HCT116 (cell line): ENCODE results near the gene PTPRC. TPM values are rescaled to one million over a fixed set of nuclear protein-coding genes. Genes with fewer than 3 reads are reported as not detected.

Experiments used
- ATAC-seq: fragments of 200-7000 bp; cut with Tn5 transposase; 2 replicates; pipeline ENCODE4 v1.9.1; 2020; ENCODE audit warnings: mild to moderate bottlenecking, moderate library complexity
- BruUV-seq: library from RNA; stranded (reverse); fragments of 400-500 nt; replicated peaks from 2 replicates; lab custom pipeline; 2021; lab: Mats Ljungman, UMichigan
- CTCF ChIA-PET: fragments of 300-600 bp; sonication (Branson Sonifier 250); formaldehyde crosslinking; loops from one replicate; lab custom pipeline; 2021; ENCODE audit warnings: antibody characterized with exemption; lab: Charles Lee
- POLR2A ChIA-PET: fragments of 300-600, 350-600 bp; sonication (Branson Sonifier 250); formaldehyde crosslinking; loops from one replicate; lab custom pipeline; 2021; ENCODE audit warnings: antibody characterized with exemption; lab: Charles Lee
- RAD21 ChIA-PET, 2 experiments: fragments of 300-600 bp; sonication (Branson Sonifier 250); formaldehyde crosslinking; loops; one replicate each; lab custom pipeline; 2023; ENCODE audit warnings: low total read pairs in 2 of 2; ENCODE audit not compliant: uncharacterized antibody in 2 of 2, unreplicated experiment in 2 of 2, low non-redundant PET in 1 of 2; lab: Charles Lee
- DNase-seq: peaks from one replicate; pipeline ENCODE4 v3.0.0-alpha.2; 2010; ENCODE audit warnings: low read depth, low spot score
- H2AFZ ChIP-seq: fragments of 200-600 bp; shearing (Covaris generic), sonication (generic); 2 replicates; pipeline ENCODE4 v1.6.1; 2017; ENCODE audit warnings: low read depth, mixed run types, mixed read lengths, antibody characterized with exemption, low read length; ENCODE audit not compliant: poor library complexity, severe bottlenecking
- H3K27ac ChIP-seq: 2 replicates; pipeline ENCODE4 v1.5.1; 2012; ENCODE audit warnings: low read depth, low read length
- H3K27me3 ChIP-seq: fragments of 200-600 bp; sonication (generic); 2 replicates; pipeline ENCODE4 v1.6.1; 2016; ENCODE audit warnings: mixed run types, low read length, mixed read lengths; ENCODE audit not compliant: insufficient read depth
- H3K36me3 ChIP-seq, 2 experiments: fragments of 200-500 bp in 1 of 2; fragments of 200-600 bp in 1 of 2; sonication (Bioruptor generic) in 1 of 2; sonication (generic) in 1 of 2; 2 replicates each; pipeline versions ENCODE4 v1.5.1 to v1.6.1; 2014 to 2016; ENCODE audit warnings: low read length in 2 of 2, inconsistent platforms in 1 of 2, mixed read lengths in 1 of 2, mixed run types in 1 of 2; ENCODE audit not compliant: insufficient read depth in 2 of 2, control insufficient read depth in 1 of 2
- H3K4me1 ChIP-seq, 2 experiments: fragments of 200-600 bp in 1 of 2; sonication (generic) in 1 of 2; 2 replicates each; pipeline versions ENCODE4 v1.5.1 to v1.6.1; 2012 to 2017; ENCODE audit warnings: low read length in 2 of 2, inconsistent platforms in 1 of 2, mild to moderate bottlenecking in 1 of 2, mixed read lengths in 1 of 2, mixed run types in 1 of 2, moderate library complexity in 1 of 2; ENCODE audit not compliant: insufficient read depth in 2 of 2, control insufficient read depth in 1 of 2
- H3K4me2 ChIP-seq: fragments of 200-600 bp; sonication (generic); 2 replicates; pipeline ENCODE4 v1.6.1; 2017; ENCODE audit warnings: mixed run types, low read length, mixed read lengths
- H3K4me3 ChIP-seq, 2 experiments: fragments of 200-600 bp in 1 of 2; sonication (generic) in 1 of 2; replicated peaks in 1 of 2; 2 replicates each; pipeline ENCODE4 v1.5.1; 2011 to 2016; ENCODE audit warnings: low read length in 2 of 2, control low read depth in 1 of 2, low read depth in 1 of 2, mild to moderate bottlenecking in 1 of 2, mixed read lengths in 1 of 2, mixed run types in 1 of 2
- H3K79me2 ChIP-seq: fragments of 200-600 bp; sonication (generic); 2 replicates; pipeline ENCODE4 v1.6.1; 2017; ENCODE audit warnings: mild to moderate bottlenecking, mixed run types, low read length, moderate library complexity, mixed read lengths; ENCODE audit not compliant: insufficient read depth
- H3K9ac ChIP-seq: fragments of 200-600 bp; sonication (generic); 2 replicates; pipeline ENCODE4 v1.6.1; 2016; ENCODE audit warnings: low read length, mixed read lengths
- H3K9me2 ChIP-seq: fragments of 200-600 bp; sonication (generic), shearing (Covaris generic); 2 replicates; pipeline ENCODE4 v1.6.1; 2017; ENCODE audit warnings: mixed run types, mild to moderate bottlenecking, moderate library complexity; ENCODE audit not compliant: insufficient read depth
- H3K9me3 ChIP-seq, 2 experiments: fragments of 200-500 bp in 1 of 2; fragments of 200-600 bp in 1 of 2; sonication (Bioruptor generic) in 1 of 2; sonication (generic) in 1 of 2; 2 replicates each; pipeline ENCODE4 v1.6.1; 2014 to 2017; ENCODE audit warnings: low read length in 2 of 2, mixed read lengths in 2 of 2, inconsistent platforms in 1 of 2, low read depth in 1 of 2, mild to moderate bottlenecking in 1 of 2, mixed run types in 1 of 2, moderate library complexity in 1 of 2; ENCODE audit not compliant: control insufficient read depth in 1 of 2, insufficient read depth in 1 of 2
- H4K20me1 ChIP-seq: fragments of 200-600 bp; sonication (generic), shearing (Covaris generic); 2 replicates; pipeline ENCODE4 v1.6.1; 2017; ENCODE audit warnings: mixed run types, mild to moderate bottlenecking, moderate library complexity; ENCODE audit not compliant: insufficient read depth
- ATF3 ChIP-seq: IDR thresholded peaks from 2 replicates; pipeline ENCODE4 v1.6.1; 2012
- CBX3 ChIP-seq: IDR thresholded peaks from 2 replicates; pipeline ENCODE4 v1.6.1; 2012; ENCODE audit warnings: low read depth
- CTCF ChIP-seq, 3 experiments: fragments of 200-600 bp in 1 of 3; sonication (generic) in 1 of 3; IDR thresholded peaks in 2 of 3; conservative IDR thresholded peaks in 1 of 3; 2 replicates each; pipeline ENCODE4 v1.5.1; 2012 to 2017; ENCODE audit warnings: low read depth in 2 of 3, low read length in 2 of 3, antibody characterized with exemption in 1 of 3, borderline replicate concordance in 1 of 3, control low read depth in 1 of 3, mild to moderate bottlenecking in 1 of 3, mixed read lengths in 1 of 3, mixed run types in 1 of 3, moderate library complexity in 1 of 3; ENCODE audit not compliant: insufficient read depth in 1 of 3
- EGR1 ChIP-seq: IDR thresholded peaks from 2 replicates; pipeline ENCODE4 v1.6.1; 2012; ENCODE audit warnings: low read depth
- ELF1 ChIP-seq: IDR thresholded peaks from 2 replicates; pipeline ENCODE4 v1.6.1; 2012; ENCODE audit warnings: low read depth, borderline replicate concordance
- EZH2 ChIP-seq: fragments of 200-600 bp; sonication (generic); IDR thresholded peaks from 2 replicates; pipeline ENCODE4 v1.6.1; 2017; ENCODE audit warnings: antibody characterized with exemption, mixed run types
- FOSL1 ChIP-seq: IDR thresholded peaks from 2 replicates; pipeline ENCODE4 v1.6.1; 2012; ENCODE audit warnings: low read depth
- JUND ChIP-seq: IDR thresholded peaks from 2 replicates; pipeline ENCODE4 v1.6.1; 2012
- MAX ChIP-seq: IDR thresholded peaks from 2 replicates; pipeline ENCODE4 v1.6.1; 2012
- POLR2A ChIP-seq: IDR thresholded peaks from 2 replicates; pipeline ENCODE4 v1.7.0; 2011; ENCODE audit warnings: borderline replicate concordance; ENCODE audit not compliant: insufficient read depth, insufficient read length; ENCODE audit errors: extremely low read depth
- POLR2AphosphoS5 ChIP-seq: IDR thresholded peaks from 2 replicates; pipeline ENCODE4 v1.6.1; 2011; ENCODE audit warnings: mild to moderate bottlenecking, low read depth, low read length, moderate library complexity
- RAD21 ChIP-seq: IDR thresholded peaks from 2 replicates; pipeline ENCODE4 v1.6.1; 2012; ENCODE audit warnings: low read depth, mild to moderate bottlenecking
- REST ChIP-seq: IDR thresholded peaks from 2 replicates; pipeline ENCODE4 v1.6.1; 2012; ENCODE audit warnings: low read depth
- SIN3A ChIP-seq: IDR thresholded peaks from 2 replicates; pipeline ENCODE4 v1.6.1; 2012; ENCODE audit warnings: low read depth
- SP1 ChIP-seq: IDR thresholded peaks from 2 replicates; pipeline ENCODE4 v1.6.1; 2012; ENCODE audit warnings: low read depth
- SRF ChIP-seq: IDR thresholded peaks from 2 replicates; pipeline ENCODE4 v1.6.1; 2012; ENCODE audit warnings: low read depth
- TCF7L2 ChIP-seq: IDR thresholded peaks from 2 replicates; pipeline ENCODE4 v1.7.0; 2011; ENCODE audit warnings: borderline replicate concordance, inconsistent platforms; ENCODE audit not compliant: insufficient read depth, insufficient read length; ENCODE audit errors: extremely low read depth
- YY1 ChIP-seq: IDR thresholded peaks from 2 replicates; pipeline ENCODE4 v1.6.1; 2011; ENCODE audit warnings: low read length, low read depth, moderate library complexity, mild to moderate bottlenecking; ENCODE audit not compliant: insufficient replicate concordance; ENCODE audit errors: extremely low read depth
- ZFX ChIP-seq: fragments of 450-650 bp; IDR thresholded peaks from 2 replicates; pipeline ENCODE4 v1.6.1; 2017
- ZNF274 ChIP-seq: fragments of 200-500 bp; sonication (Bioruptor generic); IDR thresholded peaks from 2 replicates; pipeline ENCODE4 v1.6.1; 2014; ENCODE audit warnings: mild to moderate bottlenecking, low read depth, low read length, inconsistent platforms
- intact Hi-C: fragments of 100-400 bp; cut with micrococcal nuclease; formaldehyde crosslinking; loops from 2 replicates; pipeline ENCODE4 v1.10.0; 2022
- total RNA-seq: library from RNA; stranded (reverse); gene quantifications from one replicate; pipeline ENCODE4 v1.2.1, GENCODE V29; 2021; ENCODE audit not compliant: unreplicated experiment

Gene PTPRC
- total RNA-seq, 1 experiment from 2014 or later: 1.2 TPM

- H3K4me1 ChIP-seq: no peaks in the 10 kb centered on the region
- no peak for TF ChIP-seq EZH2
- no peak for TF ChIP-seq ZNF274
- no peak for TF ChIP-seq ELF1
- no peak for TF ChIP-seq FOSL1
- no peak for TF ChIP-seq POLR2AphosphoS5
- no peak for TF ChIP-seq CTCF (IDR thresholded peaks at IDR 0.05 in 2 of 3, conservative IDR thresholded peaks at IDR 0.05 in 1 of 3; ENCODE audit: borderline replicate concordance in 1 of 3, insufficient read depth in 1 of 3, low read depth in 2 of 3, low read length in 2 of 3)
- TF ChIP-seq SIN3A: no peak
- no peak for TF ChIP-seq SRF
- TF ChIP-seq MAX: no peak
- TF ChIP-seq JUND: no peak
- TF ChIP-seq YY1: no peak
- no peak for TF ChIP-seq ATF3
- no peak for TF ChIP-seq RAD21
- TF ChIP-seq POLR2A: no peak
- TF ChIP-seq EGR1: no peak
- no peak for TF ChIP-seq REST
- TF ChIP-seq SP1: no peak
- no peak for TF ChIP-seq CBX3
- no peak for TF ChIP-seq ZFX
- no peak for TF ChIP-seq TCF7L2
- TF ChIP-seq, all 23 proteins: peak for 0
- Histone ChIP-seq H3K27ac (no peak overlapping the region), H3K4me2 (no peak overlapping the region), H2AFZ (no peak overlapping the region), H4K20me1 (no peaks in the 10 kb centered on the region), H3K27me3 (no peaks in the 10 kb centered on the region), H3K9me3 (no peaks in the 10 kb centered on the region), H3K9ac (no peak overlapping the region), H3K36me3 (no peaks in the 10 kb centered on the region), H3K4me3 (no peak overlapping the region), H3K9me2 (no peaks in the 10 kb centered on the region), H3K79me2 (no peaks in the 10 kb centered on the region)
- intact Hi-C loops: no loop called here
- no peak for ATAC-seq
- CTCF ChIA-PET: no interaction called here
- POLR2A ChIA-PET: no interaction called here
- BruUV-seq: no TSS peak
- RAD21 ChIA-PET: no interaction called here
- no peak for DNase-seq
Measured at GRCh38 chr1:198636391-198636790, 2.4 kb upstream of the PTPRC start.
